ENCODE data around the gene NIT1. TPM values are rescaled to one million over a fixed set of nuclear protein-coding genes. Genes with fewer than 3 reads are reported as not detected.

Gene NIT1
- total RNA-seq, 2 donors from 2014 or later, result 51.0 to 65.1 TPM

GRCh38 chr1:161088587-161089110 lies 29.3 kb upstream of the NIT1 start:
- peaks cover 22% of the 10 kb centered on the region for H3K4me1 Mint-ChIP-seq
- peak; percentile 35 for DNase-seq
- Histone ChIP-seq H3K9ac (ENCODE audit: extremely low read depth, low read length, poor library complexity, severe bottlenecking) (no peak overlapping the region), H3K9me3 (ENCODE audit: control insufficient read depth, low read length) (no peaks in the 10 kb centered on the region), H3K36me3 (ENCODE audit: control insufficient read depth, insufficient read depth, low read length) (no peaks in the 10 kb centered on the region), H3K4me3 (ENCODE audit: low read length) (no peak overlapping the region), H3K27ac (ENCODE audit: low read depth, low read length) (no peak overlapping the region), H3K4me1 (ENCODE audit: control insufficient read depth, insufficient read depth, low read length) (peaks cover 6% of the 10 kb centered on the region), H3K27me3 (ENCODE audit: control insufficient read depth, insufficient read depth, low read length, poor library complexity, severe bottlenecking) (no peaks in the 10 kb centered on the region)
- H3K4me3 Mint-ChIP-seq, result no peak overlapping the region
- no peak for TF ChIP-seq CTCF (conservative IDR thresholded peaks at IDR 0.05)
- no peak overlapping the region for H3K27ac Mint-ChIP-seq
- H3K9me3 Mint-ChIP-seq, result no peaks in the 10 kb centered on the region
- no peaks in the 10 kb centered on the region for H3K36me3 Mint-ChIP-seq (ENCODE audit: low read depth)
- H3K27me3 Mint-ChIP-seq (ENCODE audit: insufficient read depth), result peaks cover 5% of the 10 kb centered on the region
- WGBS, 2 experiments (ENCODE audit: insufficient coverage in 1 of 2, insufficient read length in 1 of 2), result 80 to 87% methylated on average over 1 to 3 of the region's 3 CpGs

- 79 to 89% methylated on average over 9 to 22 of the region's 22 CpGs for WGBS, 2 experiments (ENCODE audit: insufficient coverage in 1 of 2, insufficient read length in 1 of 2)
Observed at GRCh38 chr1:161089251-161089924, 28.5 kb upstream of the NIT1 start, which contains the start of gene NECTIN4. Gene NECTIN4, minus strand, starts transcription at chr1:161089558. Its CDS starts 262 bp downstream, at chr1:161089296.

GRCh38 chr1:161089938-161090337 lies 28.0 kb upstream of the NIT1 start:
- no peak for DNase-seq
- no peaks in the 10 kb centered on the region for H3K36me3 Mint-ChIP-seq (ENCODE audit: low read depth)
- Histone ChIP-seq H3K27ac (ENCODE audit: low read depth, low read length) (no peak overlapping the region), H3K36me3 (ENCODE audit: control insufficient read depth, insufficient read depth, low read length) (no peaks in the 10 kb centered on the region), H3K4me3 (ENCODE audit: low read length) (no peak overlapping the region), H3K4me1 (ENCODE audit: control insufficient read depth, insufficient read depth, low read length) (peaks cover 5% of the 10 kb centered on the region), H3K9me3 (ENCODE audit: control insufficient read depth, low read length) (no peaks in the 10 kb centered on the region), H3K9ac (ENCODE audit: extremely low read depth, low read length, poor library complexity, severe bottlenecking) (no peak overlapping the region), H3K27me3 (ENCODE audit: control insufficient read depth, insufficient read depth, low read length, poor library complexity, severe bottlenecking) (peaks cover 5% of the 10 kb centered on the region)
- 93 to 100% methylated on average over 3 to 5 of the region's 5 CpGs for WGBS, 2 experiments (ENCODE audit: insufficient coverage in 1 of 2, insufficient read length in 1 of 2)
- H3K9me3 Mint-ChIP-seq, result no peaks in the 10 kb centered on the region
- no peak for TF ChIP-seq CTCF (conservative IDR thresholded peaks at IDR 0.05)
- H3K27ac Mint-ChIP-seq, result no peak overlapping the region
- no peak overlapping the region for H3K4me3 Mint-ChIP-seq
- peaks cover 7% of the 10 kb centered on the region for H3K27me3 Mint-ChIP-seq (ENCODE audit: insufficient read depth)
- H3K4me1 Mint-ChIP-seq, result peaks cover 14% of the 10 kb centered on the region

More at GRCh38 chr1:161089251-161089924, 28.5 kb upstream of the NIT1 start, which contains the start of gene NECTIN4:
- Histone ChIP-seq H3K4me3 (ENCODE audit: low read length) (no peak within 1 kb of the TSS), H3K27me3 (ENCODE audit: control insufficient read depth, insufficient read depth, low read length, poor library complexity, severe bottlenecking) (no peaks in the 10 kb centered on the region), H3K9me3 (ENCODE audit: control insufficient read depth, low read length) (no peaks in the 10 kb centered on the region), H3K9ac (ENCODE audit: extremely low read depth, low read length, poor library complexity, severe bottlenecking) (no peak within 1 kb of the TSS), H3K36me3 (ENCODE audit: control insufficient read depth, insufficient read depth, low read length) (no peaks in the 10 kb centered on the region), H3K4me1 (ENCODE audit: control insufficient read depth, insufficient read depth, low read length) (peaks cover 6% of the 10 kb centered on the region), H3K27ac (ENCODE audit: low read depth, low read length) (no peak within 1 kb of the TSS)
- H3K9me3 Mint-ChIP-seq, result no peaks in the 10 kb centered on the region
- H3K36me3 Mint-ChIP-seq (ENCODE audit: low read depth), result no peaks in the 10 kb centered on the region
- H3K4me3 Mint-ChIP-seq, result no peak within 1 kb of the TSS
- H3K4me1 Mint-ChIP-seq, result peaks cover 20% of the 10 kb centered on the region
- H3K27me3 Mint-ChIP-seq (ENCODE audit: insufficient read depth), result peaks cover 5% of the 10 kb centered on the region
- TF ChIP-seq CTCF (conservative IDR thresholded peaks at IDR 0.05), result peak; percentile 25
- peak; percentile 67 for DNase-seq
- H3K27ac Mint-ChIP-seq, result no peak within 1 kb of the TSS
